Activated CD4-positive, alpha-beta T cell treated with anti-CD3 and anti-CD28 coated beads, Interleukin-2, amount 10 ng/mL, durations not matched to agents 7 days and 5 days (primary cell): ENCODE measurements around the gene FUT6. TPM values are rescaled to one million over a fixed set of nuclear protein-coding genes. Genes with fewer than 3 reads are reported as not detected.
A peak's percentile ranks its signal among the peaks of the same experiment; 100 is the strongest.

Experiments
- CTCF ChIA-PET: fragments of 350-600 bp; sonication (Branson Sonifier 250); formaldehyde crosslinking; loops from one replicate; lab custom pipeline; 2021; ENCODE audit warnings: antibody characterized with exemption; lab: Charles Lee
- POLR2A ChIA-PET: fragments of 350-600 bp; sonication (Branson Sonifier 250); formaldehyde crosslinking; loops from one replicate; lab custom pipeline; 2021; ENCODE audit warnings: antibody characterized with exemption; lab: Charles Lee
- DNase-seq: peaks from one replicate; pipeline ENCODE4 v3.0.0-alpha.2; 2020
- H3K27ac Mint-ChIP-seq: one replicate; pipeline ENCODE4 v1.8.0; 2021; ENCODE audit warnings: mild to moderate bottlenecking, moderate library complexity, mixed read lengths
- H3K27me3 Mint-ChIP-seq: one replicate; pipeline ENCODE4 v1.8.0; 2021; ENCODE audit warnings: mixed read lengths
- H3K36me3 Mint-ChIP-seq: one replicate; pipeline ENCODE4 v1.8.0; 2021; ENCODE audit warnings: low read depth, mixed read lengths
- H3K4me1 Mint-ChIP-seq: one replicate; pipeline ENCODE4 v1.8.0; 2021; ENCODE audit warnings: mixed read lengths
- H3K4me3 Mint-ChIP-seq: one replicate; pipeline ENCODE4 v1.8.0; 2021; ENCODE audit warnings: mild to moderate bottlenecking, moderate library complexity, mixed read lengths
- H3K9me3 Mint-ChIP-seq: one replicate; pipeline ENCODE4 v1.8.0; 2021; ENCODE audit warnings: mixed read lengths
- total RNA-seq, 2 experiments: library from RNA; stranded (reverse); gene quantifications; one replicate each; pipeline ENCODE4 v1.2.3, GENCODE V29; 2021

FUT6 gene
- total RNA-seq, 2 experiments from 2014 or later = not detected

GRCh38 chr19:5805462-5806132 is 33.9 kb downstream of the FUT6 start:
- CTCF ChIA-PET = no interaction called here
- H3K9me3 Mint-ChIP-seq = no peaks in the 10 kb centered on the region
- H3K4me1 Mint-ChIP-seq = peaks cover 24% of the 10 kb centered on the region
- peak; percentile 59 for DNase-seq
- H3K27ac Mint-ChIP-seq = no peak overlapping the region
- POLR2A ChIA-PET = no interaction called here
- peaks cover 37% of the 10 kb centered on the region for H3K27me3 Mint-ChIP-seq
- H3K4me3 Mint-ChIP-seq = peak overlapping the region; percentile 41
- no peaks in the 10 kb centered on the region for H3K36me3 Mint-ChIP-seq

DNA sequence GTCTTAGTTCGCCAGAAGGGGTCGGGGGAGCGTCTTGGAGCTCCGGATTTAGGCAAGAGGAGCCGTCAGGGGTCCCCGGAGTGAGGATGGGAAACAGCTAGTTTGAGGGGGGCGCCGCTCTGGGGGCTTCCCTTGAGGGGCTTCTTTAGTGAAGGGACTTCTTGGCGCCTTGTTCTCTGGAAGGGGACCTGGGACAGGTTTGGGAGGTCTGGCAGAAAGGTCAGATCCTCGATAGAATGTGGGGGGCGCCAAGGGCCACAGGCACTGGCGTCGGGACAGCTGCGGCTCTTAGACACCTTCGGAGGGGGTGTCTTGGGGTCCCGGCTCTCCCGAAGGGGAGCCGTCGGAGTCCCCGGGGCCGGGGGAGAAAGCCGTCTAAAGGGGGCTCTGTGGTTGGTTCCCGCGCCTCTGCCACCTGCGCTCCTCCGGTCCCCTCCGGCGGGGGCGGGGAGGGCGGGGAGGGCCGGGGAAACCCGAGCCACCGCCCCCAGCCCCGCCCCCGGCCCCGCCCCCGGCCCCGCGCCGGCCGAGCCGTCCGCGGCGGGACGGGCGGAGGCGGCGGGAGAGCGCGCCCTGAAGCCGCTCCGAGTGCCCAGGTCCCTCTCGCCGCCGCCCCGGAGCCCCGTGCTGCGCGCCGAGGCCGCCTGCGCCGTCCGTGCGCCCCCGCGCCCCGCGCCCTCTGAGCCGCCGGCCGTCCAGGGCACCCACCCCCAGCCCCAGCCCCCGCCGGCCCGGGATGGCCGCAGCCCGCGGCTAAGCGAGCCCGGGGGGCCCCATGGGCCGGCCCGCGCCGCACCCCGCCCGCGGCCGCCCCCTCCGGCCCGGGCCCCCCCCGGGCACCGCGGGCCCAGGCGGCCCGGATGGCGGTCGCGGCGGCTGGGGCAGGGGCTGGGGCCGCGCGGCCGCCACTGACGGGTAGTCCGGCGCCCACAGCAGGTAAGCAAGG is 34.7 kb downstream of the FUT6 start, which contains the start of gene NRTN:
NRTN (plus strand) TSS at position 552 of the 946 bp plus-strand sequence. CDS start 19,099 bp downstream, outside the sequence.
- DNase-seq = no peak
- peaks cover 24% of the 10 kb centered on the region for H3K4me1 Mint-ChIP-seq
- peak within 1 kb of the TSS; percentile 50 for H3K27ac Mint-ChIP-seq
- H3K27me3 Mint-ChIP-seq = peaks cover 38% of the 10 kb centered on the region
- POLR2A ChIA-PET = interaction anchor here (0.6 to 1.2 kb wide), 3 partner anchors 23 to 217 kb away, joined by 3 to 6 read pairs (median 5); no protein-coding TSS in a partner anchor
- H3K36me3 Mint-ChIP-seq = no peaks in the 10 kb centered on the region
- CTCF ChIA-PET = interaction anchor here (0.7 to 2.8 kb wide), 59 partner anchors 8 to 482 kb away, joined by 3 to 74 read pairs (median 5); partner anchors contain the start of genes CATSPERD, DUS3L, FUT6 and LONP1
- peak within 1 kb of the TSS; percentile 57 for H3K4me3 Mint-ChIP-seq
- H3K9me3 Mint-ChIP-seq = no peaks in the 10 kb centered on the region

DNA sequence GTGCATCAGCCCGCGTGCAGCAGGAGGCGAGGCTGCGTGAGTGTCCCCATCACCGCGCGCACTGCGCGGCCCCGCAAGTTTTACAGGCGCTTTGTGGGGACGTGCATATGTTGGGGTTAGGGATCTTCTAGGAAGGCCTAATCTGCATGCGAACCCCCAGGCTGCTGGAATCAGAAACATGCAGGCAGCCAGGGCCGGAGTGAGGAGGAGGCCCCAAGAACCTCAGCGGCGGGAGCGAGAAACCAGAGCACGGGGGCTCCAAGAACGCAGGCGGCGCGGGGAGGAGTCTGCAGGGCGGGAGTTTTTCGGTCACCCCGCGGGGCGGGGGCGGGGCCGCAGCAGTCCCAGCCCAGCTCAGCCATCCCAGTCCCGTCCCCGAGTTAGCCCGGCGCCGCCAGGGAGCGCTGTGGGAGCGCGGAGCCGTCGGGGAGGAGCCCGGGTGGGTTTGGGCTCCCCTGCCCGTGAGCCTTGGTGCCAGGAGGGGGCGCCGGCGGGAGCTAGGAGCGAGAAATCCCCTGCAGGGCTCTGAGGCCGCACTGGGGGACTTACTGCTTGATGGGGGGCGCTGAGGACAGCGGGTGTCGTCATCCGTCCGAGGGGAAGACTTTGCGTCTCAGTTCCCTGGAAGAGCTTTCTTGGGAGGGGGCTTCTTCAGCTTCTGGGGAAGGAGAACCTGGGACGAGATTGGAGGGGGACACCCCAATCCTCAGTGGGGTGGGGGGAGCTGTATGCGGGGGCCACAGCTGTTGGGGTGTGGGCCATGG is 35.6 kb downstream of the FUT6 start:
- Mint-ChIP-seq H3K27me3 (peaks cover 45% of the 10 kb centered on the region), H3K36me3 (no peaks in the 10 kb centered on the region), H3K4me3 (peak overlapping the region; percentile 62), H3K9me3 (no peaks in the 10 kb centered on the region), H3K4me1 (peaks cover 28% of the 10 kb centered on the region), H3K27ac (peak overlapping the region; percentile 60)
- DNase-seq = peak; percentile 92
- ChIA-PET POLR2A (interaction anchor here (0.6 to 1.2 kb wide), 3 partner anchors 24 to 218 kb away, joined by 3 to 6 read pairs (median 3); no protein-coding TSS in a partner anchor), CTCF (interaction anchor here (0.6 to 2.8 kb wide), 64 partner anchors 9 to 562 kb away, joined by 3 to 74 read pairs (median 5); partner anchors contain the start of genes CATSPERD, DUS3L, FUT6 and LONP1)

DNA sequence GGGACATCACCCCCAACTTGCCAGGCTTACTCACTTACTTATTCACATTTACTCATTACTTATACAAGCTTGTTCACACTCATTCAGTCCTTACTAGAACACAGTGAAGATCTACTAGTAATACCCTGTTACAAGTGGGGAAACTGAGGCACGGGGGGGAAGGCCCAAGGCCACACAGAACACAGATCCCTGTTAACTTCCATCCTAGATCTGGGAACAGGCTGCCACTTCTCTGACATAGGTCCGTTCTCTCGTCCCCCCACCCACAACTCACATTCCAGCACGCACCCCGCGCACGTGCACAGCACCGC is 36.1 kb downstream of the FUT6 start:
- H3K27ac Mint-ChIP-seq = no peak overlapping the region

DNA sequence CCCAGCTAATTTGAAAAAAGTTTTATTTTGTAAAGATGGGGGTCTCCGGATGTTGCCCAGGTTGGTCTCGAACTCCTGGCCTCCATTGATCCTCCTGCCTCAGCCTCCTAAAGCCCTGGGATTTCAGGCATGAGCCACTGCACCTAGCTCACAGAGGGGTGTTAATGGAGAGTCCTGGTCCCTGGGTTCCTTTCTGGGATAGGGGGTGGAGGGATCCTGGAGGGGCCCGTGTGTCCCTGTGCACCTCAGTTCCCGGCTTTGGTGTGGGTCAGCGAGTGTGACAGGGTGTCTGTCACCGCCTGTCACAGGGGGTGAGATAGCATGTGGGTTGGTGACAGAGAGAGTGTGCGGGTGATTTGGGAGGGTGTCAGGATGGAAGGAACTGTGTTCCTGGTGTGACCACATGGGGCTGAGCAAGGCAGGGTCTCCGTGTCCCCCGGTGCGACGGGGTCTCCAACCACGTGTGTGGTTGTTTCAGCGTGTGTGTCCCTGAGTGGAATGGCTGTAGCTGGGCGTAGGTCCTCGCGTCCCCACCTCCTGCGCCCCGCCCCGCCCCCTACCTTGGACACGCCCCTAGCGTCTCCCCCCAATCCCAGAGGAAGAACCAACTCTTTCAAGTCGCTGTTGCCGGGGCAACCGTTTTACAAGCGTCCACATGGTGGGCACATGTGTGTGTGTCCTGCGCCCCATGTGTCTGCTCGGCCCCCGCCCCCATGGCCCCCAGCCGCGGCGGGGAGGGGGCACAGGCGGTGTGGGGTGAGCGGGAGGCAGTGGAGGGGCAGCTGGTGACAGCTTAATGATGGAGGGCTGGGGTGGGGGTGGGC is 37.5 kb downstream of the FUT6 start:
- H3K27me3 Mint-ChIP-seq = peaks cover 42% of the 10 kb centered on the region
- POLR2A ChIA-PET = no interaction called here
- no peaks in the 10 kb centered on the region for H3K36me3 Mint-ChIP-seq
- no peak for DNase-seq
- H3K9me3 Mint-ChIP-seq = no peaks in the 10 kb centered on the region
- H3K27ac Mint-ChIP-seq = no peak overlapping the region
- H3K4me1 Mint-ChIP-seq = peaks cover 28% of the 10 kb centered on the region
- CTCF ChIA-PET = interaction anchor here (1.1 to 2.8 kb wide), 2 partner anchors 9 to 112 kb away, joined by 3 to 74 read pairs; partner anchors contain the start of gene DUS3L
- no peak overlapping the region for H3K4me3 Mint-ChIP-seq

More for the DNA sequence above, 36.1 kb downstream of the FUT6 start:
- Mint-ChIP-seq H3K36me3 (no peaks in the 10 kb centered on the region), H3K4me3 (peak overlapping the region; percentile 62), H3K9me3 (no peaks in the 10 kb centered on the region), H3K27me3 (peaks cover 48% of the 10 kb centered on the region), H3K4me1 (peaks cover 28% of the 10 kb centered on the region)
- no peak for DNase-seq
- ChIA-PET CTCF (interaction anchor here (0.6 to 2.8 kb wide), 55 partner anchors 10 to 561 kb away, joined by 3 to 74 read pairs (median 6); partner anchors contain the start of genes CATSPERD, DUS3L, FUT6 and LONP1), POLR2A (interaction anchor here (0.6 to 1.2 kb wide), 3 partner anchors 25 to 219 kb away, joined by 3 to 6 read pairs (median 3); no protein-coding TSS in a partner anchor)

DNA sequence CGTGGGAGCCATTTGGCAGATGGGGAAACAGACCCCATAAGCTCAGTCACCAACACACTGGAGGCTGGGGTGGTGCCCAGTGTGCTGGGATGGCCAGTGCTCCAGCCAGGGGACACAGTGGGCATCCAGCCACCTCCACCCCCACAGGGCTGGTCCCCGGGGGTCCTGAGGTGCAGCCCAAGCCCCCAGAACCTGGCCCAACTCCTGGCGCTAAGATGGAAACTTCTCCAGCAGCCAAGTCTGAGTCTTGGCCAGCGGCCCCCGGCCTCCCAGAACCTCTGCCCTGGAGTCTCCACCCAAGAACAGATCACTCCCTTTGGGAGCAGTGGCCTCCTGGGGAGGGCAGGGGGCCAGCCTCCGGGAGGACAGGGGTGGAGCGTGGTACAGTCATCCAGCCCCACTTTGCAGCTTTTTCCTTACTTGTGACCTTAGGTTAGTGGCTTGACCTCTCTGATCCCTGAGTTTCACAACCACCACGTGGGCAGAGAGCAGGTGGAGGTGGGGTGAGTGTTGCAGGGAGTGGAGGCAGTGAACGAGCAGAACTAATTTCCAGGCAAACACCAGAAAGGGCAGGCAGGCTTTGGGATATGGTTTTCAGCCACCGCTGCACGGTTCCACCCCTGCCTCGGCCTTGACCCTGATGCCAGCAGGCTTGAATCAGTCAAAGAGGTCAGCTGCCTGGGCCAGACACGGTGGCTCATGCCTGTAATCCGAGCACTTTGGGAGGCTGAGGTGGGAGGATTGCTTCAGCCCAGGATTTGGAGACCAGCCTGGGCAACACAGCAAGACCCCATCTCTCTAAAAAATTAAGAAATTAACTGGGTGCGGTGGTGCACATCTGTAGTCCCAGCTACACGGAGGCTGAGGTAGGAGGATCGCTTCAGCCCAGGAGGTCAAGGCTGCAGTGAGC is 38.9 kb downstream of the FUT6 start:
- CTCF ChIA-PET = interaction anchor here (1.0 to 1.1 kb wide), 2 partner anchors 11 to 111 kb away, joined by 3 to 5 read pairs; no protein-coding TSS in a partner anchor
- H3K4me3 Mint-ChIP-seq = no peak overlapping the region

GRCh38 chr19:5799247-5800241 is 40.0 kb downstream of the FUT6 start:
- H3K36me3 Mint-ChIP-seq = no peaks in the 10 kb centered on the region
- H3K4me1 Mint-ChIP-seq = peaks cover 27% of the 10 kb centered on the region
- POLR2A ChIA-PET = no interaction called here
- no peak overlapping the region for H3K4me3 Mint-ChIP-seq
- no peaks in the 10 kb centered on the region for H3K9me3 Mint-ChIP-seq
- no peak overlapping the region for H3K27ac Mint-ChIP-seq
- CTCF ChIA-PET = interaction anchor here (1.0 kb wide), 1 partner anchor 10 kb away, joined by 5 read pairs; no protein-coding TSS in a partner anchor
- H3K27me3 Mint-ChIP-seq = peaks cover 30% of the 10 kb centered on the region
- no peak for DNase-seq

More for the DNA sequence above, 38.9 kb downstream of the FUT6 start:
- no peak overlapping the region for H3K27ac Mint-ChIP-seq
- POLR2A ChIA-PET = no interaction called here
- no peaks in the 10 kb centered on the region for H3K9me3 Mint-ChIP-seq
- DNase-seq = no peak
- no peaks in the 10 kb centered on the region for H3K36me3 Mint-ChIP-seq
- peaks cover 34% of the 10 kb centered on the region for H3K27me3 Mint-ChIP-seq
- H3K4me1 Mint-ChIP-seq = peaks cover 28% of the 10 kb centered on the region

DNA sequence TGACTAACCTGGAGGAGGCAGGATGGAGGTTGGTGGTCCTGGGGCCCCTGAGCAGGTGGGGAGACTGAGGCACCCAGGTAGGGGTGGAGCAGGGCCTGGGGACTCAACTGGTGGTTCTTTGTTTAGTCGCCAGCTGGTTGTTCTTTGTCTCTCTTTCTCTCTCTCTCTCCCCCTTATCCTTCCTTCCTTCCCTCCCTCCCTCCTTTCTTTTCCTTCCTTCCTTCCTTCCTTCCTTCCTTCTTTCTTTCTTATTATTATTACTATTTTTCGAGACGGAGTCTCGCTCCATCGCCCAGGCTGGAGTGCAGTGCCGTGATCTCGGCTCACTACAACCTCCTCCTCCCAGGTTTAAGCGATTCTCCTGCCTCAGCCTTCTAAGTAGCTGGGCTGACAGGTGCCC is 41.3 kb downstream of the FUT6 start:
- H3K4me3 Mint-ChIP-seq = no peak overlapping the region
- no peaks in the 10 kb centered on the region for H3K9me3 Mint-ChIP-seq
- CTCF ChIA-PET = no interaction called here
- peaks cover 16% of the 10 kb centered on the region for H3K4me1 Mint-ChIP-seq
- no peak for DNase-seq
- peaks cover 20% of the 10 kb centered on the region for H3K27me3 Mint-ChIP-seq
- POLR2A ChIA-PET = no interaction called here
- no peak overlapping the region for H3K27ac Mint-ChIP-seq
- no peaks in the 10 kb centered on the region for H3K36me3 Mint-ChIP-seq

GRCh38 chr19:5795382-5795919 is 44.1 kb downstream of the FUT6 start:
- ChIA-PET POLR2A (interaction anchor here (1.2 kb wide), 1 partner anchor 106 kb away, joined by 4 read pairs; no protein-coding TSS in a partner anchor), CTCF (interaction anchor here (7.3 kb wide), 1 partner anchor 8 kb away, joined by 74 read pairs; the partner anchor contains the start of gene NRTN)
- Mint-ChIP-seq H3K27me3 (peaks cover 10% of the 10 kb centered on the region), H3K27ac (no peak overlapping the region), H3K4me3 (no peak overlapping the region), H3K36me3 (peaks cover 5% of the 10 kb centered on the region), H3K9me3 (no peaks in the 10 kb centered on the region), H3K4me1 (peaks cover 10% of the 10 kb centered on the region)
- no peak for DNase-seq
